ENCODE measurements around the gene MFSD6L. TPM values are rescaled to one million over a fixed set of nuclear protein-coding genes. Genes with fewer than 3 reads are reported as not detected.
A peak's percentile ranks its signal among the peaks of the same experiment; 100 is the strongest.

Gene MFSD6L
- total and polyA plus RNA-seq, 2 experiments from 2014 or later, result not detected

GRCh38 chr17:8837563-8838075, 38.5 kb upstream of the MFSD6L start:
- Histone ChIP-seq H3K4me2 (ENCODE audit: unreplicated experiment) (no peak overlapping the region), H3K36me3 (ENCODE audit: low read depth) (no peaks in the 10 kb centered on the region), H3K79me2 (ENCODE audit: insufficient read depth) (no peaks in the 10 kb centered on the region), H3K9me3 (ENCODE audit: low read depth) (no peaks in the 10 kb centered on the region), H3K9ac (no peak overlapping the region), H3K27me3 (replicated peaks; ENCODE audit: insufficient read depth) (no peaks in the 10 kb centered on the region), H4K20me1 (ENCODE audit: insufficient read depth) (no peaks in the 10 kb centered on the region), H2AFZ (no peak overlapping the region), H3K9me2 (ENCODE audit: insufficient read depth) (no peaks in the 10 kb centered on the region), H3F3A (ENCODE audit: insufficient read depth) (no peaks in the 10 kb centered on the region), H3K4me3 (no peak overlapping the region), H3K4me1 (ENCODE audit: insufficient read depth) (no peaks in the 10 kb centered on the region), H3K27ac (no peak overlapping the region)
- WGBS, 2 experiments (ENCODE audit: low coverage in 1 of 2, low lambda C conversion rate in 2 of 2, missing lambda C conversion rate in 2 of 2), result 46 to 51% methylated on average over 8 of the region's 8 CpGs
- TF ChIP-seq EZH2phosphoT487 (IDR thresholded peaks at IDR 0.05; ENCODE audit: insufficient read depth, low read depth) (no peak), EZH2 (IDR thresholded peaks at IDR 0.05; ENCODE audit: insufficient read depth, poor library complexity, severe bottlenecking) (no peak)
- DNase-seq, result no peak
- in situ Hi-C loops (cut with MboI), result no loop called here

GRCh38 chr17:8836821-8837562, 37.8 kb upstream of the MFSD6L start:
- Histone ChIP-seq H3K9ac (no peak overlapping the region), H3K27ac (no peak overlapping the region), H3K4me2 (ENCODE audit: unreplicated experiment) (no peak overlapping the region), H3K4me1 (ENCODE audit: insufficient read depth) (no peaks in the 10 kb centered on the region), H2AFZ (no peak overlapping the region), H3K4me3 (no peak overlapping the region), H3K36me3 (ENCODE audit: low read depth) (no peaks in the 10 kb centered on the region), H3K9me3 (ENCODE audit: low read depth) (no peaks in the 10 kb centered on the region), H3F3A (ENCODE audit: insufficient read depth) (no peaks in the 10 kb centered on the region), H4K20me1 (ENCODE audit: insufficient read depth) (no peaks in the 10 kb centered on the region), H3K27me3 (replicated peaks; ENCODE audit: insufficient read depth) (no peaks in the 10 kb centered on the region), H3K79me2 (ENCODE audit: insufficient read depth) (no peaks in the 10 kb centered on the region), H3K9me2 (ENCODE audit: insufficient read depth) (no peaks in the 10 kb centered on the region)
- TF ChIP-seq EZH2 (IDR thresholded peaks at IDR 0.05; ENCODE audit: insufficient read depth, poor library complexity, severe bottlenecking) (no peak), EZH2phosphoT487 (IDR thresholded peaks at IDR 0.05; ENCODE audit: insufficient read depth, low read depth) (no peak)
- WGBS, 2 experiments (ENCODE audit: low coverage in 1 of 2, low lambda C conversion rate in 2 of 2, missing lambda C conversion rate in 2 of 2), result 52 to 58% methylated on average over 12 to 15 of the region's 15 CpGs
- in situ Hi-C loops (cut with MboI), result no loop called here
- DNase-seq, result peak; percentile 21

GRCh38 chr17:8835631-8836364, 36.6 kb upstream of the MFSD6L start:
- in situ Hi-C loops (cut with MboI), result no loop called here

GRCh38 chr17:8835106-8835505, 35.9 kb upstream of the MFSD6L start:
- no peaks in the 10 kb centered on the region for H4K20me1 ChIP-seq (ENCODE audit: insufficient read depth)
- in situ Hi-C loops (cut with MboI), result no loop called here
- H3K4me1 ChIP-seq (ENCODE audit: insufficient read depth), result no peaks in the 10 kb centered on the region
- no peaks in the 10 kb centered on the region for H3K27me3 ChIP-seq (replicated peaks; ENCODE audit: insufficient read depth)
- no peak overlapping the region for H2AFZ ChIP-seq
- H3K9ac ChIP-seq, result no peak overlapping the region
- H3K27ac ChIP-seq, result no peak overlapping the region
- 90 to 93% methylated on average over 14 of the region's 14 CpGs for WGBS, 2 experiments (ENCODE audit: low coverage in 1 of 2, low lambda C conversion rate in 2 of 2, missing lambda C conversion rate in 2 of 2)
- H3K36me3 ChIP-seq (ENCODE audit: low read depth), result no peaks in the 10 kb centered on the region
- H3F3A ChIP-seq (ENCODE audit: insufficient read depth), result no peaks in the 10 kb centered on the region
- no peak for DNase-seq
- no peaks in the 10 kb centered on the region for H3K9me2 ChIP-seq (ENCODE audit: insufficient read depth)
- no peaks in the 10 kb centered on the region for H3K79me2 ChIP-seq (ENCODE audit: insufficient read depth)
- TF ChIP-seq EZH2 (IDR thresholded peaks at IDR 0.05; ENCODE audit: insufficient read depth, poor library complexity, severe bottlenecking), result no peak
- no peak for TF ChIP-seq EZH2phosphoT487 (IDR thresholded peaks at IDR 0.05; ENCODE audit: insufficient read depth, low read depth)
- no peak overlapping the region for H3K4me2 ChIP-seq (ENCODE audit: unreplicated experiment)
- no peaks in the 10 kb centered on the region for H3K9me3 ChIP-seq (ENCODE audit: low read depth)
- H3K4me3 ChIP-seq, result no peak overlapping the region

More at GRCh38 chr17:8835631-8836364, 36.6 kb upstream of the MFSD6L start:
- no peaks in the 10 kb centered on the region for H3F3A ChIP-seq (ENCODE audit: insufficient read depth)
- TF ChIP-seq EZH2 (IDR thresholded peaks at IDR 0.05; ENCODE audit: insufficient read depth, poor library complexity, severe bottlenecking) (no peak), EZH2phosphoT487 (IDR thresholded peaks at IDR 0.05; ENCODE audit: insufficient read depth, low read depth) (no peak)
- H3K4me2 ChIP-seq (ENCODE audit: unreplicated experiment), result no peak overlapping the region
- WGBS, 2 experiments (ENCODE audit: low coverage in 1 of 2, low lambda C conversion rate in 2 of 2, missing lambda C conversion rate in 2 of 2), result 55 to 60% methylated on average over 6 of the region's 6 CpGs
- H3K4me1 ChIP-seq (ENCODE audit: insufficient read depth), result no peaks in the 10 kb centered on the region
- no peak overlapping the region for H3K27ac ChIP-seq
- no peak overlapping the region for H3K9ac ChIP-seq
- no peak overlapping the region for H2AFZ ChIP-seq
- no peaks in the 10 kb centered on the region for H3K36me3 ChIP-seq (ENCODE audit: low read depth)
- no peak for DNase-seq
- H4K20me1 ChIP-seq (ENCODE audit: insufficient read depth), result no peaks in the 10 kb centered on the region
- no peaks in the 10 kb centered on the region for H3K27me3 ChIP-seq (replicated peaks; ENCODE audit: insufficient read depth)
- H3K9me2 ChIP-seq (ENCODE audit: insufficient read depth), result no peaks in the 10 kb centered on the region
- no peaks in the 10 kb centered on the region for H3K79me2 ChIP-seq (ENCODE audit: insufficient read depth)
- H3K4me3 ChIP-seq, result no peak overlapping the region
- no peaks in the 10 kb centered on the region for H3K9me3 ChIP-seq (ENCODE audit: low read depth)

Measured in GM23248 (cell line).